DOHH2 (cell line): ENCODE results near the gene RXFP4.

Source experiments
- EZH2phosphoT487 ChIP-seq: fragments of 200-600 bp; sonication (generic); IDR thresholded peaks from 2 replicates; pipeline ENCODE4 v1.6.1; 2017; ENCODE audit warnings: borderline replicate concordance, mild to moderate bottlenecking, antibody characterized with exemption, low read length, moderate library complexity, mixed read lengths
- TF ChIP-seq, protein P1 (sequence below): fragments of 200-600 bp; sonication (generic); IDR thresholded peaks from one replicate; pipeline ENCODE4 v1.5.1; 2014; ENCODE audit warnings: antibody characterized with exemption, mild to moderate bottlenecking, low read depth, low read length; ENCODE audit not compliant: poor library complexity, severe bottlenecking

DNA sequence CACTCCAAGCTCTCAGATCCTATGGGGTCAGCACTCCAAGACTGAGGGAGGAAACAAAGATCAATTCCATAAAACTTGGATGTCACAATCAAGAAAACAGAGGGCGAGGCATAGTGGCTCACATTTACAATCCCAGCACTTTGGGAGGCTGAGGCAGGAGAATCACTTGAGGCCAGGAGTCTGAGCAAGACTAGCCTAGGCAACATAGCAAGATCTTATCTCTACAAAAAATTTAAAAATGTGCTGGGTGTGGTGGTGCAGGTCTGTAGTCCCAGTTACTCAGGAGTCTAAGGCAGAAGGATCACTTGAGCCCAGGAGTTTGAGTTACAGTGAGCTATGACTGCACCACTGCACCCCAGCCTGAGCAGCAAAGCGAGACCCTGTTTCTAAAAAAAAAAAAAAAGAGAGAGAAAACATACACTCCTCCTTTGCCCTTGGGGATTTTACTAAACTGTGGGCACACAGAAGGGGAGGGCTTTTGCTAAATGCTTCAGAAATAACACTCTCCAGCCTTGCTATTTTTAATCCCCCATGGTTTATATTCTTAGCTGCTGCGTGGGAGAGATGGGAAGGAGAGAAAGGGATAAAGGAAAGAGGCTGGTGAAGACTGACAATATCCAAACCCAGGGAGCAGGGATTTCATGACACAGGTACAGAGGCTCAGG, 18.8 kb downstream of the RXFP4 start:
- no peak for TF ChIP-seq EZH2phosphoT487
- TF ChIP-seq, protein P1, sequence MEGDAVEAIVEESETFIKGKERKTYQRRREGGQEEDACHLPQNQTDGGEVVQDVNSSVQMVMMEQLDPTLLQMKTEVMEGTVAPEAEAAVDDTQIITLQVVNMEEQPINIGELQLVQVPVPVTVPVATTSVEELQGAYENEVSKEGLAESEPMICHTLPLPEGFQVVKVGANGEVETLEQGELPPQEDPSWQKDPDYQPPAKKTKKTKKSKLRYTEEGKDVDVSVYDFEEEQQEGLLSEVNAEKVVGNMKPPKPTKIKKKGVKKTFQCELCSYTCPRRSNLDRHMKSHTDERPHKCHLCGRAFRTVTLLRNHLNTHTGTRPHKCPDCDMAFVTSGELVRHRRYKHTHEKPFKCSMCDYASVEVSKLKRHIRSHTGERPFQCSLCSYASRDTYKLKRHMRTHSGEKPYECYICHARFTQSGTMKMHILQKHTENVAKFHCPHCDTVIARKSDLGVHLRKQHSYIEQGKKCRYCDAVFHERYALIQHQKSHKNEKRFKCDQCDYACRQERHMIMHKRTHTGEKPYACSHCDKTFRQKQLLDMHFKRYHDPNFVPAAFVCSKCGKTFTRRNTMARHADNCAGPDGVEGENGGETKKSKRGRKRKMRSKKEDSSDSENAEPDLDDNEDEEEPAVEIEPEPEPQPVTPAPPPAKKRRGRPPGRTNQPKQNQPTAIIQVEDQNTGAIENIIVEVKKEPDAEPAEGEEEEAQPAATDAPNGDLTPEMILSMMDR = no peak
